GM23338 (cell line): Measurements from ENCODE around the gene NKX3-2. TPM values are rescaled to one million over a fixed set of nuclear protein-coding genes. Genes with fewer than 3 reads are reported as not detected.
A peak's percentile ranks its signal among the peaks of the same experiment; 100 is the strongest.

Experiments used
- ATAC-seq: fragments of 200-7000 bp; cut with Tn5 transposase; 3 replicates; pipeline ENCODE4 v1.9.1; 2020
- DNase-seq: peaks from one replicate; pipeline ENCODE4 v3.0.0-alpha.2; 2015; ENCODE audit warnings: low spot score
- H2AFZ ChIP-seq: fragments of 200-600 bp; sonication (generic); 2 replicates; pipeline ENCODE4 v1.8.0; 2016; ENCODE audit warnings: antibody characterized with exemption, mild to moderate bottlenecking, moderate library complexity
- H3F3A ChIP-seq: fragments of 200-600 bp; sonication (generic); replicated peaks from 2 replicates; pipeline ENCODE4 v1.8.0; 2017; ENCODE audit warnings: antibody characterized with exemption, mixed run types, low read depth
- H3K27ac ChIP-seq: fragments of 200-600 bp; sonication (generic); 2 replicates; pipeline ENCODE4 v1.6.1; 2016; ENCODE audit warnings: low read depth
- H3K27me3 ChIP-seq: fragments of 200-600 bp; sonication (generic); 2 replicates; pipeline ENCODE4 v1.8.0; 2016; ENCODE audit warnings: mild to moderate bottlenecking, mixed run types, moderate library complexity; ENCODE audit not compliant: insufficient read depth
- H3K36me3 ChIP-seq: fragments of 200-600 bp; sonication (generic); 2 replicates; pipeline ENCODE4 v1.8.0; 2016; ENCODE audit warnings: mild to moderate bottlenecking; ENCODE audit not compliant: insufficient read depth
- H3K4me1 ChIP-seq: fragments of 200-600 bp; sonication (generic); 2 replicates; pipeline ENCODE4 v1.8.0; 2016; ENCODE audit warnings: mild to moderate bottlenecking, moderate library complexity; ENCODE audit not compliant: insufficient read depth
- H3K4me2 ChIP-seq: fragments of 200-600 bp; sonication (generic); 2 replicates; pipeline ENCODE4 v1.7.1; 2017; ENCODE audit warnings: mixed run types
- H3K4me3 ChIP-seq: fragments of 200-600 bp; sonication (generic); 2 replicates; pipeline ENCODE4 v1.6.1; 2016; ENCODE audit warnings: mixed run types
- H3K79me2 ChIP-seq: fragments of 200-600 bp; sonication (generic); replicated peaks from 2 replicates; pipeline ENCODE4 v1.8.0; 2017; ENCODE audit warnings: mild to moderate bottlenecking; ENCODE audit not compliant: insufficient read depth
- H3K9me2 ChIP-seq: fragments of 200-600 bp; sonication (generic); 2 replicates; pipeline ENCODE4 v1.8.0; 2017; ENCODE audit not compliant: insufficient read depth
- H4K20me1 ChIP-seq: fragments of 200-600 bp; sonication (generic); replicated peaks from 2 replicates; pipeline ENCODE4 v1.8.0; 2017; ENCODE audit warnings: mild to moderate bottlenecking; ENCODE audit not compliant: insufficient read depth
- H3K27ac Mint-ChIP-seq: 2 replicates; pipeline ENCODE4 v1.8.0; 2020; ENCODE audit warnings: inconsistent platforms, mild to moderate bottlenecking, moderate library complexity, mixed read lengths
- H3K27me3 Mint-ChIP-seq: 3 replicates; pipeline ENCODE4 v1.8.0; 2022; ENCODE audit warnings: low read depth, mild to moderate bottlenecking, moderate library complexity, mixed read lengths, inconsistent platforms; ENCODE audit not compliant: insufficient read depth, poor library complexity
- H3K36me3 Mint-ChIP-seq: 3 replicates; pipeline ENCODE4 v1.8.0; 2021; ENCODE audit warnings: low read depth, mild to moderate bottlenecking, inconsistent platforms, moderate library complexity, mixed read lengths
- H3K4me1 Mint-ChIP-seq: 3 replicates; pipeline ENCODE4 v1.8.0; 2020; ENCODE audit warnings: mild to moderate bottlenecking, inconsistent platforms, mixed read lengths
- H3K4me3 Mint-ChIP-seq: 3 replicates; pipeline ENCODE4 v1.8.0; 2021; ENCODE audit warnings: moderate library complexity, mild to moderate bottlenecking, inconsistent platforms, mixed read lengths
- H3K9me3 Mint-ChIP-seq: 3 replicates; pipeline ENCODE4 v1.8.0; 2020; ENCODE audit warnings: moderate library complexity, mild to moderate bottlenecking, inconsistent platforms, mixed read lengths
- CREB1 ChIP-seq: fragments of 250-450 bp; sonication (Bioruptor Pico); IDR thresholded peaks from 2 replicates; pipeline ENCODE4 v1.5.0; 2020; ENCODE audit warnings: low read depth, mild to moderate bottlenecking, moderate library complexity
- EZH2 ChIP-seq: fragments of 200-600 bp; sonication (generic); IDR thresholded peaks from one replicate; pipeline ENCODE4 v1.8.0; 2017; ENCODE audit warnings: antibody characterized with exemption, mild to moderate bottlenecking, low read depth; ENCODE audit not compliant: unreplicated experiment
- JUNB ChIP-seq: IDR thresholded peaks from one replicate; pipeline ENCODE4 v1.6.1; 2016; ENCODE audit warnings: antibody characterized with exemption; ENCODE audit not compliant: unreplicated experiment
- NANOG ChIP-seq: IDR thresholded peaks from 2 replicates; pipeline ENCODE4 v1.6.1; 2016; ENCODE audit warnings: antibody characterized with exemption, borderline replicate concordance
- POLR2AphosphoS5 ChIP-seq: IDR thresholded peaks from 2 replicates; pipeline ENCODE4 v1.6.1; 2016; ENCODE audit warnings: antibody characterized with exemption, low read depth
- STAT1 ChIP-seq: IDR thresholded peaks from one replicate; pipeline ENCODE4 v1.6.1; 2016; ENCODE audit warnings: antibody characterized with exemption; ENCODE audit not compliant: unreplicated experiment
- ZNF331 ChIP-seq: fragments of 250-450 bp; sonication (Bioruptor Pico); IDR thresholded peaks from 2 replicates; pipeline ENCODE4 v1.5.0; 2020; ENCODE audit warnings: low read depth, mild to moderate bottlenecking, moderate library complexity
- polyA plus RNA-seq: library from polyadenylated mRNA; unstranded; fragments of >200 nt; fragmentation: Nextera tagmentation; extraction: Ambion mirVana; gene quantifications from 2 replicates; pipeline ENCODE4 v1.2.1, GENCODE V29; 2016
- total RNA-seq: library from RNA; depleted of rRNA; stranded (reverse); fragments of >200 nt; shearing (Covaris generic); gene quantifications from 2 replicates; pipeline ENCODE4 v1.2.3, GENCODE V29; 2014
- TF ChIP-seq, protein P1 (sequence below), 2 experiments: fragments of 200-600 bp in 1 of 2; sonication (generic) in 1 of 2; conservative IDR thresholded peaks; 2 replicates each; pipeline versions ENCODE4 v1.5.1 to v1.6.1; 2016 to 2017; ENCODE audit warnings: antibody characterized with exemption in 2 of 2, low read depth in 2 of 2, mild to moderate bottlenecking in 2 of 2, moderate library complexity in 1 of 2
- TF ChIP-seq, protein P2 (sequence below): IDR thresholded peaks from 2 replicates; pipeline ENCODE4 v1.6.1; 2016; ENCODE audit warnings: antibody characterized with exemption
- TF ChIP-seq, protein P3 (sequence below): IDR thresholded peaks from one replicate; pipeline ENCODE4 v1.6.1; 2018; ENCODE audit warnings: antibody characterized with exemption; ENCODE audit not compliant: unreplicated experiment

Gene NKX3-2
- total and polyA plus RNA-seq, 2 experiments from 2014 or later, result 0.14 TPM; not detected in 1

DNA sequence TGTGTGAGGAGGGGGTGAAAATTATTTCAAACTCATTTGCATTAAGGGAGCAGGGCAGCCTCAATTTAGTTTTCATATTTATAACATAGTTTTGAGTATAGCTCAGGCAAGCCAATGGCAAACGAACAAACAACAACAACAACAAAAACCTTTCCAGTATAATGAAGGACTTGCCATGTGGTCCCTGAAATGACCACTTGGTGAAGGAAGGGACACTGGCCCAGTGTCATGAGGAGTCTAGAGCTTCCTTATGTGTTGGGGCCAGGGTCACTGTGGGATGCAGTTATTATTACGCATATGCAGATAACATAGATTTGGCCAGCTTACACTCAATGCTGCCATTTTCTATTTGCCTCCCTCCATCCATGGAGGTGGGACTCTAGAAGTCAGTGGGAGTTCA lies 23.3 kb downstream of the NKX3-2 start:
- H3K36me3 Mint-ChIP-seq, result peaks cover 20% of the 10 kb centered on the region
- Histone ChIP-seq H3F3A (peaks cover 15% of the 10 kb centered on the region), H3K36me3 (no peaks in the 10 kb centered on the region), H3K4me1 (peaks cover 50% of the 10 kb centered on the region), H3K4me2 (no peak overlapping the region), H4K20me1 (peaks cover 4% of the 10 kb centered on the region; the same call in 1 of the 2 replicates), H3K27ac (no peak overlapping the region), H2AFZ (no peak overlapping the region), H3K27me3 (peaks cover 66% of the 10 kb centered on the region), H3K9me2 (no peaks in the 10 kb centered on the region), H3K79me2 (no peaks in the 10 kb centered on the region), H3K4me3 (no peak overlapping the region)
- no peak overlapping the region for H3K4me3 Mint-ChIP-seq
- H3K4me1 Mint-ChIP-seq, result peaks cover 43% of the 10 kb centered on the region
- no peak overlapping the region for H3K27ac Mint-ChIP-seq
- DNase-seq (peak; percentile 42), ATAC-seq (no peak)
- peaks cover 44% of the 10 kb centered on the region for H3K27me3 Mint-ChIP-seq
- no peak for TF ChIP-seq CREB1
- TF ChIP-seq, protein P1, sequence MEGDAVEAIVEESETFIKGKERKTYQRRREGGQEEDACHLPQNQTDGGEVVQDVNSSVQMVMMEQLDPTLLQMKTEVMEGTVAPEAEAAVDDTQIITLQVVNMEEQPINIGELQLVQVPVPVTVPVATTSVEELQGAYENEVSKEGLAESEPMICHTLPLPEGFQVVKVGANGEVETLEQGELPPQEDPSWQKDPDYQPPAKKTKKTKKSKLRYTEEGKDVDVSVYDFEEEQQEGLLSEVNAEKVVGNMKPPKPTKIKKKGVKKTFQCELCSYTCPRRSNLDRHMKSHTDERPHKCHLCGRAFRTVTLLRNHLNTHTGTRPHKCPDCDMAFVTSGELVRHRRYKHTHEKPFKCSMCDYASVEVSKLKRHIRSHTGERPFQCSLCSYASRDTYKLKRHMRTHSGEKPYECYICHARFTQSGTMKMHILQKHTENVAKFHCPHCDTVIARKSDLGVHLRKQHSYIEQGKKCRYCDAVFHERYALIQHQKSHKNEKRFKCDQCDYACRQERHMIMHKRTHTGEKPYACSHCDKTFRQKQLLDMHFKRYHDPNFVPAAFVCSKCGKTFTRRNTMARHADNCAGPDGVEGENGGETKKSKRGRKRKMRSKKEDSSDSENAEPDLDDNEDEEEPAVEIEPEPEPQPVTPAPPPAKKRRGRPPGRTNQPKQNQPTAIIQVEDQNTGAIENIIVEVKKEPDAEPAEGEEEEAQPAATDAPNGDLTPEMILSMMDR (conservative IDR thresholded peaks at IDR 0.05; ENCODE audit: low read depth in 2 of 2), result peak in 1 of 2 experiments; percentile 33; a peak in 2 of 4 replicates
- H3K9me3 Mint-ChIP-seq, result peaks cover 18% of the 10 kb centered on the region

DNA sequence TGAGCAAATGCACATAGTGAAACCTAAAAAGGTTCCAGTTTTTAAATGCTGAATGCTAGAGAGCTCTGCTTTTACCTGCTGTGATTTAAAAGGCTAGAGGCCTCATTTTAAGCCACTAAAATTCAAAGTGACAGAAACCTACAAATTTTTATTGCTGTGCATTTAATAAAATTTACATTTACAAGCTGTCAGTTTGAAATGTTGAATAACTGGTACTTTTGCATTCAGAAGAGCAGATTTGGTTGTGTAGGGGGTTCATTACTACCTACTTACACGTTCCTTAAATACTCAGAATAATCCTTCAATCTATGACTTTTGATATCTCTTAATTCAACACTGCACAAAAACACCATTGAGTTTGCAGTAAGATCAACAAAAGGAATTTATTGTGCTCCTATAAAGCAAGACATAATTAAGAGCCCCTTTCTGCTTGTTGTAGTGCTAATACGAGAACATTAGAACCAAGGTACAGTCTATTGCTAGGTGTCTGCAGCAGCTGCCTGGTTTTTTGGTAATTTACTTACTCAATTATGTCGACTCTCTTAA lies 27.9 kb downstream of the NKX3-2 start:
- Histone ChIP-seq H2AFZ (no peak overlapping the region), H3F3A (0 out of 2 replicates have a peak, but pooled peaks cover 3% of the 10 kb centered on the region), H3K79me2 (no peaks in the 10 kb centered on the region), H3K27ac (no peak overlapping the region), H3K4me2 (no peak overlapping the region), H3K27me3 (peaks cover 20% of the 10 kb centered on the region), H3K36me3 (no peaks in the 10 kb centered on the region), H3K9me2 (no peaks in the 10 kb centered on the region), H3K4me1 (peaks cover 43% of the 10 kb centered on the region), H4K20me1 (no peaks in the 10 kb centered on the region), H3K4me3 (no peak overlapping the region)
- DNase-seq, result no peak
- H3K4me3 Mint-ChIP-seq, result no peak overlapping the region
- no peaks in the 10 kb centered on the region for H3K36me3 Mint-ChIP-seq
- H3K27ac Mint-ChIP-seq, result no peak overlapping the region
- H3K4me1 Mint-ChIP-seq, result peaks cover 59% of the 10 kb centered on the region
- H3K9me3 Mint-ChIP-seq, result no peaks in the 10 kb centered on the region; the same call in 2 of the 3 replicates
- H3K27me3 Mint-ChIP-seq, result peaks cover 4% of the 10 kb centered on the region
- ATAC-seq, result no peak
- TF ChIP-seq, protein P2, sequence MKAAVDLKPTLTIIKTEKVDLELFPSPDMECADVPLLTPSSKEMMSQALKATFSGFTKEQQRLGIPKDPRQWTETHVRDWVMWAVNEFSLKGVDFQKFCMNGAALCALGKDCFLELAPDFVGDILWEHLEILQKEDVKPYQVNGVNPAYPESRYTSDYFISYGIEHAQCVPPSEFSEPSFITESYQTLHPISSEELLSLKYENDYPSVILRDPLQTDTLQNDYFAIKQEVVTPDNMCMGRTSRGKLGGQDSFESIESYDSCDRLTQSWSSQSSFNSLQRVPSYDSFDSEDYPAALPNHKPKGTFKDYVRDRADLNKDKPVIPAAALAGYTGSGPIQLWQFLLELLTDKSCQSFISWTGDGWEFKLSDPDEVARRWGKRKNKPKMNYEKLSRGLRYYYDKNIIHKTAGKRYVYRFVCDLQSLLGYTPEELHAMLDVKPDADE, result no peak
- TF ChIP-seq CREB1 (no peak), POLR2AphosphoS5 (no peak), EZH2 (no peak), NANOG (no peak), STAT1 (no peak), ZNF331 (no peak), JUNB (no peak)
- TF ChIP-seq, protein P3, sequence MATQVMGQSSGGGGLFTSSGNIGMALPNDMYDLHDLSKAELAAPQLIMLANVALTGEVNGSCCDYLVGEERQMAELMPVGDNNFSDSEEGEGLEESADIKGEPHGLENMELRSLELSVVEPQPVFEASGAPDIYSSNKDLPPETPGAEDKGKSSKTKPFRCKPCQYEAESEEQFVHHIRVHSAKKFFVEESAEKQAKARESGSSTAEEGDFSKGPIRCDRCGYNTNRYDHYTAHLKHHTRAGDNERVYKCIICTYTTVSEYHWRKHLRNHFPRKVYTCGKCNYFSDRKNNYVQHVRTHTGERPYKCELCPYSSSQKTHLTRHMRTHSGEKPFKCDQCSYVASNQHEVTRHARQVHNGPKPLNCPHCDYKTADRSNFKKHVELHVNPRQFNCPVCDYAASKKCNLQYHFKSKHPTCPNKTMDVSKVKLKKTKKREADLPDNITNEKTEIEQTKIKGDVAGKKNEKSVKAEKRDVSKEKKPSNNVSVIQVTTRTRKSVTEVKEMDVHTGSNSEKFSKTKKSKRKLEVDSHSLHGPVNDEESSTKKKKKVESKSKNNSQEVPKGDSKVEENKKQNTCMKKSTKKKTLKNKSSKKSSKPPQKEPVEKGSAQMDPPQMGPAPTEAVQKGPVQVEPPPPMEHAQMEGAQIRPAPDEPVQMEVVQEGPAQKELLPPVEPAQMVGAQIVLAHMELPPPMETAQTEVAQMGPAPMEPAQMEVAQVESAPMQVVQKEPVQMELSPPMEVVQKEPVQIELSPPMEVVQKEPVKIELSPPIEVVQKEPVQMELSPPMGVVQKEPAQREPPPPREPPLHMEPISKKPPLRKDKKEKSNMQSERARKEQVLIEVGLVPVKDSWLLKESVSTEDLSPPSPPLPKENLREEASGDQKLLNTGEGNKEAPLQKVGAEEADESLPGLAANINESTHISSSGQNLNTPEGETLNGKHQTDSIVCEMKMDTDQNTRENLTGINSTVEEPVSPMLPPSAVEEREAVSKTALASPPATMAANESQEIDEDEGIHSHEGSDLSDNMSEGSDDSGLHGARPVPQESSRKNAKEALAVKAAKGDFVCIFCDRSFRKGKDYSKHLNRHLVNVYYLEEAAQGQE, result no peak
- TF ChIP-seq, protein P1 (conservative IDR thresholded peaks at IDR 0.05; ENCODE audit: low read depth in 2 of 2), result no peak
